ENCODE results near the gene FARP1. TPM values are rescaled to one million over a fixed set of nuclear protein-coding genes. Genes with fewer than 3 reads are reported as not detected.

The FARP1 gene
- total and polyA plus RNA-seq, 2 of the 13 experiments (the other 11 are each of a cell fraction or from before 2014, with no cell fraction given), result 70.6 to 126 TPM

DNA sequence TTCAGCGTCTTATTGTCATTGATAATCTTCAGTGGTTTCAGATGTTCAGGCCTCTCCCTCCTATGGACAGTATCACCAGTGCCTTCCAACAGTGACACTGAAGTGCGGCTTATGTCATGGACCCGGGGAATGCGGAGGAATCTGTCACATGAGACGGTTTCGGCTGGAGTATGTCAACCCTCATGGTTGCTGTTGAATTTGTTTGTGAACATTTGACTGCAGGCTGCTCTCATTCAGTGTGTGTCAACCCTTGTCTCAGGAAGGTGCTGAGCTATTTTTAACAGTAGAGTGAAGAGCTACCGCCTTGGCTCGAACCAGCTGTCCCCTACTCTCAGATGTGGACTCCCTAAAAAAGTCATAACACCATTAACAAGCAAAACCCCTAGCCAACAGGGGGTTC lies 173.0 kb downstream of the FARP1 start:
- Histone ChIP-seq H3K4me2 (ENCODE audit: low read depth, low read length) (no peak overlapping the region), H3K36me3 (replicated peaks in 1 of 2; ENCODE audit: control insufficient read depth in 1 of 2, insufficient read depth in 2 of 2, low read length in 2 of 2) (peaks cover 18 to 54% of the 10 kb centered on the region in 2 experiments), H3K9ac (ENCODE audit: insufficient read depth, low read depth, low read length) (no peak overlapping the region), H2AFZ (ENCODE audit: low read length) (no peak overlapping the region), H3K4me3 (replicated peaks in 1 of 3; ENCODE audit: insufficient read depth in 1 of 3, low read depth in 2 of 3, low read length in 3 of 3) (no peak overlapping the region), H3K27ac (ENCODE audit: extremely low read length, insufficient read depth, low read length) (no peak overlapping the region), H3K79me2 (ENCODE audit: insufficient read depth, low read length) (peaks cover 80% of the 10 kb centered on the region), H4K20me1 (ENCODE audit: insufficient read depth, low read length) (peaks cover 17% of the 10 kb centered on the region), H3K9me3 (ENCODE audit: low read length) (no peaks in the 10 kb centered on the region), H3K27me3 (ENCODE audit: control insufficient read depth in 1 of 2, insufficient read depth in 2 of 2, low read length in 2 of 2) (no peaks in the 10 kb centered on the region), H3K4me1 (ENCODE audit: insufficient read depth, low read length) (peaks cover 85% of the 10 kb centered on the region)
- no peak for FAIRE-seq
- in situ Hi-C loops (cut with HindIII; ENCODE audit: extremely low pct_ligation_motif_present, low pct_unique_long_range_greater_than_20kb) (no loop called here), intact Hi-C loops (cut with micrococcal nuclease; ENCODE audit: unreplicated experiment) (no loop called here)
- DNase-seq (ENCODE audit: low spot score), result no peak
- TF ChIP-seq NFKB2 (CRISPR knock-in tag; IDR thresholded peaks at IDR 0.05; ENCODE audit: borderline replicate concordance), result no peak
- no peak for TF ChIP-seq ZNF614 (CRISPR knock-in tag; IDR thresholded peaks at IDR 0.05; ENCODE audit: borderline replicate concordance)
- no peak for TF ChIP-seq ASH2L (IDR thresholded peaks at IDR 0.05; ENCODE audit: insufficient read length, low read depth, low read length)
- TF ChIP-seq ZNF567 (CRISPR knock-in tag; IDR thresholded peaks at IDR 0.05; ENCODE audit: borderline replicate concordance), result no peak
- no peak for TF ChIP-seq ZNF205 (CRISPR knock-in tag; IDR thresholded peaks at IDR 0.05)
- TF ChIP-seq, protein P1, sequence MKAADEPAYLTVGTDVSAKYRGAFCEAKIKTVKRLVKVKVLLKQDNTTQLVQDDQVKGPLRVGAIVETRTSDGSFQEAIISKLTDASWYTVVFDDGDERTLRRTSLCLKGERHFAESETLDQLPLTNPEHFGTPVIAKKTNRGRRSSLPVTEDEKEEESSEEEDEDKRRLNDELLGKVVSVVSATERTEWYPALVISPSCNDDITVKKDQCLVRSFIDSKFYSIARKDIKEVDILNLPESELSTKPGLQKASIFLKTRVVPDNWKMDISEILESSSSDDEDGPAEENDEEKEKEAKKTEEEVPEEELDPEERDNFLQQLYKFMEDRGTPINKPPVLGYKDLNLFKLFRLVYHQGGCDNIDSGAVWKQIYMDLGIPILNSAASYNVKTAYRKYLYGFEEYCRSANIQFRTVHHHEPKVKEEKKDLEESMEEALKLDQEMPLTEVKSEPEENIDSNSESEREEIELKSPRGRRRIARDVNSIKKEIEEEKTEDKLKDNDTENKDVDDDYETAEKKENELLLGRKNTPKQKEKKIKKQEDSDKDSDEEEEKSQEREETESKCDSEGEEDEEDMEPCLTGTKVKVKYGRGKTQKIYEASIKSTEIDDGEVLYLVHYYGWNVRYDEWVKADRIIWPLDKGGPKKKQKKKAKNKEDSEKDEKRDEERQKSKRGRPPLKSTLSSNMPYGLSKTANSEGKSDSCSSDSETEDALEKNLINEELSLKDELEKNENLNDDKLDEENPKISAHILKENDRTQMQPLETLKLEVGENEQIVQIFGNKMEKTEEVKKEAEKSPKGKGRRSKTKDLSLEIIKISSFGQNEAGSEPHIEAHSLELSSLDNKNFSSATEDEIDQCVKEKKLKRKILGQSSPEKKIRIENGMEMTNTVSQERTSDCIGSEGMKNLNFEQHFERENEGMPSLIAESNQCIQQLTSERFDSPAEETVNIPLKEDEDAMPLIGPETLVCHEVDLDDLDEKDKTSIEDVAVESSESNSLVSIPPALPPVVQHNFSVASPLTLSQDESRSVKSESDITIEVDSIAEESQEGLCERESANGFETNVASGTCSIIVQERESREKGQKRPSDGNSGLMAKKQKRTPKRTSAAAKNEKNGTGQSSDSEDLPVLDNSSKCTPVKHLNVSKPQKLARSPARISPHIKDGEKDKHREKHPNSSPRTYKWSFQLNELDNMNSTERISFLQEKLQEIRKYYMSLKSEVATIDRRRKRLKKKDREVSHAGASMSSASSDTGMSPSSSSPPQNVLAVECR (CRISPR knock-in tag; IDR thresholded peaks at IDR 0.05; ENCODE audit: borderline replicate concordance), result no peak
- TF ChIP-seq, protein P2, sequence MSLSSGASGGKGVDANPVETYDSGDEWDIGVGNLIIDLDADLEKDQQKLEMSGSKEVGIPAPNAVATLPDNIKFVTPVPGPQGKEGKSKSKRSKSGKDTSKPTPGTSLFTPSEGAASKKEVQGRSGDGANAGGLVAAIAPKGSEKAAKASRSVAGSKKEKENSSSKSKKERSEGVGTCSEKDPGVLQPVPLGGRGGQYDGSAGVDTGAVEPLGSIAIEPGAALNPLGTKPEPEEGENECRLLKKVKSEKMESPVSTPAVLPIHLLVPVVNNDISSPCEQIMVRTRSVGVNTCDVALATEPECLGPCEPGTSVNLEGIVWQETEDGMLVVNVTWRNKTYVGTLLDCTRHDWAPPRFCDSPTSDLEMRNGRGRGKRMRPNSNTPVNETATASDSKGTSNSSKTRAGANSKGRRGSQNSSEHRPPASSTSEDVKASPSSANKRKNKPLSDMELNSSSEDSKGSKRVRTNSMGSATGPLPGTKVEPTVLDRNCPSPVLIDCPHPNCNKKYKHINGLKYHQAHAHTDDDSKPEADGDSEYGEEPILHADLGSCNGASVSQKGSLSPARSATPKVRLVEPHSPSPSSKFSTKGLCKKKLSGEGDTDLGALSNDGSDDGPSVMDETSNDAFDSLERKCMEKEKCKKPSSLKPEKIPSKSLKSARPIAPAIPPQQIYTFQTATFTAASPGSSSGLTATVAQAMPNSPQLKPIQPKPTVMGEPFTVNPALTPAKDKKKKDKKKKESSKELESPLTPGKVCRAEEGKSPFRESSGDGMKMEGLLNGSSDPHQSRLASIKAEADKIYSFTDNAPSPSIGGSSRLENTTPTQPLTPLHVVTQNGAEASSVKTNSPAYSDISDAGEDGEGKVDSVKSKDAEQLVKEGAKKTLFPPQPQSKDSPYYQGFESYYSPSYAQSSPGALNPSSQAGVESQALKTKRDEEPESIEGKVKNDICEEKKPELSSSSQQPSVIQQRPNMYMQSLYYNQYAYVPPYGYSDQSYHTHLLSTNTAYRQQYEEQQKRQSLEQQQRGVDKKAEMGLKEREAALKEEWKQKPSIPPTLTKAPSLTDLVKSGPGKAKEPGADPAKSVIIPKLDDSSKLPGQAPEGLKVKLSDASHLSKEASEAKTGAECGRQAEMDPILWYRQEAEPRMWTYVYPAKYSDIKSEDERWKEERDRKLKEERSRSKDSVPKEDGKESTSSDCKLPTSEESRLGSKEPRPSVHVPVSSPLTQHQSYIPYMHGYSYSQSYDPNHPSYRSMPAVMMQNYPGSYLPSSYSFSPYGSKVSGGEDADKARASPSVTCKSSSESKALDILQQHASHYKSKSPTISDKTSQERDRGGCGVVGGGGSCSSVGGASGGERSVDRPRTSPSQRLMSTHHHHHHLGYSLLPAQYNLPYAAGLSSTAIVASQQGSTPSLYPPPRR (CRISPR knock-in tag; IDR thresholded peaks at IDR 0.05; ENCODE audit: borderline replicate concordance), result no peak
- WGBS (ENCODE audit: low lambda C conversion rate), result 95% methylated on average over 8 of the region's 8 CpGs
- POLR2A ChIA-PET, result no interaction called here
- ATAC-seq, result no peak
- BruUV-seq (replicated peaks), result no TSS peak
- CTCF ChIA-PET (ENCODE audit: low intra/inter-chr PET ratio, low total read pairs), result no interaction called here

All from HepG2 (cell line).